Left ventricle myocardium superior (tissue), 1 donor: ENCODE data around the gene NAT8. TPM values are rescaled to one million over a fixed set of nuclear protein-coding genes. Genes with fewer than 3 reads are reported as not detected.

ENCODE experiments used
- total RNA-seq: library from RNA; stranded (reverse); fragmentation: NEBNext Ultra II Directional; extraction: Animal tissue kit (Norgen Biotek cat#: 25700); gene quantifications from one replicate; pipeline ENCODE4 v1.2.1, GENCODE V29; 2021
- donor health status: DM: no; HTN: yes; CAD: no; lungs with severe emphysema.

The NAT8 gene
- total RNA-seq, 1 donor from 2014 or later: not detected

Other genes starting within 250 kb of the NAT8 start
- gene TPRKB, start 94.9 kb upstream of the NAT8 start, total RNA-seq: 36.4 TPM
- 12.9 TPM for gene DUSP11, start 137.7 kb upstream of the NAT8 start, total RNA-seq
- not detected for gene C2orf78, start 141.8 kb upstream of the NAT8 start, total RNA-seq
- 27.2 TPM for gene STAMBP, start 186.5 kb upstream of the NAT8 start, total RNA-seq